HG03342 (cell line): ENCODE measurements around the gene CSAG3.

Experiments used
- ATAC-seq: cut with Tn5 transposase; IDR thresholded peaks from one replicate; pipeline ENCODE4 v1.9.1; 2021; ENCODE audit warnings: mild to moderate bottlenecking, moderate library complexity; ENCODE audit not compliant: unreplicated experiment

Gene CSAG3

DNA sequence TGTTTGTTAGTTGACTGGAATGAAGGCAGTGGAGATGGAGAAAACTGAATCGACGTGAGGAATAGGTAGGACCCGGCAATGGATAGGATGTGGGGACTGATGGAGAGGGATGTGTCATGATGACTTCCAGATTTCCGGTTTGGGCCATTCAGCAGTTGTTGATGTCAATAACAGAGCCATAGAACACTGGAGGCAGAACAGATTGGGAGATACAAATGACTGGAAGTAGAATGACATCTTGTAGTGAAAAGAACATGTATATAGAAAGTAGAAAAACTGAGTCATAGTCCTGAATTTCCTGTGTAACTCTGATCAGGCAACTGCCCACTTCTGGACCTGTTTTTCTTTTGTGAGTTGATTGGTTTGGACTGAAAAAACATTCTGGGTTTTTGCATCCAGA, 47.0 kb downstream of the CSAG3 start:
- ATAC-seq, result no peak
